Heart left ventricle (tissue), 16 donors: Measurements from ENCODE around the gene PLBD2. TPM values are rescaled to one million over a fixed set of nuclear protein-coding genes. Genes with fewer than 3 reads are reported as not detected.
A peak's percentile ranks its signal among the peaks of the same experiment; 100 is the strongest.

ENCODE experiments used
- ATAC-seq, 4 donors: fragments of 200-7000 bp; cut with Tn5 transposase; one replicate each; pipeline ENCODE4 v1.9.1; 2020 to 2022; ENCODE audit warnings: moderate library complexity in 4 of 4, mild to moderate bottlenecking in 3 of 4, moderate number of reproducible peaks in 1 of 4
- DNase-seq, 5 donors: peaks; one replicate each; pipeline ENCODE4 v3.0.0-alpha.2; 2020
- H3K27ac ChIP-seq, 12 donors: fragments of 200-600 bp; sonication (generic) in 4 of 12; one replicate each; pipeline versions ENCODE4 v1.5.0 to v1.8.0; 2016 to 2022; ENCODE audit warnings: mild to moderate bottlenecking in 2 of 12
- H3K27me3 ChIP-seq, 9 donors: fragments of 200-600 bp; sonication (generic) in 2 of 9; one replicate each; pipeline versions ENCODE4 v1.5.1 to v1.8.0; 2016 to 2022; ENCODE audit warnings: mild to moderate bottlenecking in 3 of 9
- H3K36me3 ChIP-seq, 9 donors: fragments of 200-600 bp; sonication (generic) in 2 of 9; one replicate each; pipeline versions ENCODE4 v1.5.0 to v1.8.0; 2018 to 2022; ENCODE audit warnings: mild to moderate bottlenecking in 2 of 9
- H3K4me1 ChIP-seq, 12 donors: fragments of 200-600 bp; sonication (generic) in 4 of 12; one replicate each; pipeline versions ENCODE4 v1.5.0 to v1.8.0; 2016 to 2022; ENCODE audit warnings: mild to moderate bottlenecking in 3 of 12
- H3K4me3 ChIP-seq, 12 donors: fragments of 200-600 bp; sonication (generic) in 4 of 12; one replicate each; pipeline versions ENCODE4 v1.5.0 to v1.8.0; 2017 to 2022; ENCODE audit warnings: mild to moderate bottlenecking in 9 of 12, moderate library complexity in 4 of 12
- H3K9me3 ChIP-seq, 12 donors: fragments of 200-600 bp; sonication (generic) in 4 of 12; one replicate each; pipeline versions ENCODE4 v1.5.0 to v1.8.0; 2016 to 2022; ENCODE audit warnings: mild to moderate bottlenecking in 1 of 12
- POLR2A ChIP-seq, 2 donors: fragments of 450-650 bp; IDR thresholded peaks; one replicate each; pipeline ENCODE4 v1.6.1; 2017; ENCODE audit warnings: antibody characterized with exemption in 2 of 2, mild to moderate bottlenecking in 2 of 2, moderate library complexity in 2 of 2
- WGBS, 4 donors: extraction: QIAGEN DNeasy Blood & Tissue Kit in 2 of 4; methylation state at CpG; one replicate each; pipeline versions ENCODE4 v1.1.5 to v1.1.7; 2013 to 2018; 5-methylcytosine and 5-hydroxymethylcytosine counted together
- intact Hi-C, 10 donors: fragments of 100-400 bp; cut with DNase I; formaldehyde crosslinking; loops; one replicate each; pipeline versions ENCODE4 v1.11.1 to v1.14.2; 2022
- polyA plus RNA-seq, 2 donors: library from polyadenylated mRNA; stranded (reverse); fragments of 200-250 nt; gene quantifications; one replicate each; pipeline ENCODE4 v1.2.3, GENCODE V29; 2013
- total RNA-seq, 9 donors: library from RNA; depleted of rRNA in 2 of 9; stranded (reverse); fragments of >200 nt in 2 of 9; fragmentation: NEBNext Ultra II Directional in 3 of 9; extraction: Animal tissue kit (Norgen Biotek cat#: 25700) in 3 of 9; gene quantifications; one replicate each; pipeline versions ENCODE4 v1.1.0 to v1.2.4, GENCODE V29; 2016 to 2023
- TF ChIP-seq, protein P1 (sequence below), 12 donors: fragments of 200-600 bp; sonication (generic) in 4 of 12; IDR thresholded peaks; one replicate each; pipeline versions ENCODE4 v1.5.0 to v1.8.0; 2018 to 2022; ENCODE audit warnings: antibody characterized with exemption in 12 of 12, mild to moderate bottlenecking in 5 of 12
- donor health status: ischemic (EF 13 %, LVEDD 7.1; RV severe dilation, severe dysfunction).
- donor health status: healthy with polysubstance abuse.
- donor health status: DM: no; HTN: yes; CAD: no.
- donor health status: DM: no; HTN: no; CAD: no.
- donor health status: ischemic (EF 25% LVEDD 6.9; RV normal size, moderate dysfunction).
- donor health status: ischemic (EF 25% LVEDD 5.7; RV mildly dilated, moderate dysfunction).
- donor health status: healthy.
- donor health status: DM: yes; HTN: yes; CAD: no.
- donor health status: ischemic (EF 35%, LVEDD 5.7; RV mildly dilated, moderate dysfunction).
- donor health status: nonischemic (EF 11% LVEDD 7.7; RV severe dilation, severe dysfunction).
- donor health status: DM: yes; HTN: yes; CAD: no.
- donor health status: PGD.
- donor health status: ischemic (EF 29% LVEDD 5.4; RV normal size, mild dysfunction).
- donor health status: nonischemic (EF 23%, LVEDD 6.1; RV moderate dilation, normal function).

PLBD2 gene
- total and polyA plus RNA-seq, 11 donors = 15.6 to 66.6 (median 31.8) TPM

DNA sequence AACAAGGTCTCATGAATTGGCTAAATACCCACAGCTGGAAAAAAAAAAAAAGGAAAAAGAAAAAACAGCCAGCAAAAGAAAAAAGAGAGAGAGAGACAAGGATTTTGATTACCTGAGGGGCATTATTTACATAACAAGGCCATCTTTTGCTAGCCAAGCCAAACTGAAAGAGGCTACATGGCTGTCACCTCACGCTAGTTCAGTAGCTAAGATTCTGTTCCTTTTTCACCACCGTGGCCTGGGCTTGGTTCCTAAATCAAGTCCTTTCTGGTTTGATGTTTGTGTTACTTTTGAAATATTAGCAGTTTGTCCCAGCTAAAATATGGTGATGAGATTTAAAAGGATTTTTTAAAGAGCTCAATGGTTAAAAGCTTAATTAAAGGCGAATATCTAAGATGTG is 47.3 kb downstream of the PLBD2 start:
- H3K27me3 ChIP-seq = peaks cover 0 to 5% (median 0%) of the 10 kb centered on the region in 9 donors
- 83 to 87% (median 85%) methylated on average over 3 of the region's 3 CpGs for WGBS, 4 donors
- no peak overlapping the region for H3K4me3 ChIP-seq
- no peak for DNase-seq
- H3K4me1 ChIP-seq = peaks cover 0 to 25% (median 0%) of the 10 kb centered on the region in 12 donors
- H3K27ac ChIP-seq = peak overlapping the region in 1 of 12 donors; percentile 20
- no peaks in the 10 kb centered on the region for H3K36me3 ChIP-seq
- intact Hi-C loops = no loop called here
- no peak for TF ChIP-seq POLR2A (IDR thresholded peaks at IDR 0.05)
- TF ChIP-seq, protein P1, sequence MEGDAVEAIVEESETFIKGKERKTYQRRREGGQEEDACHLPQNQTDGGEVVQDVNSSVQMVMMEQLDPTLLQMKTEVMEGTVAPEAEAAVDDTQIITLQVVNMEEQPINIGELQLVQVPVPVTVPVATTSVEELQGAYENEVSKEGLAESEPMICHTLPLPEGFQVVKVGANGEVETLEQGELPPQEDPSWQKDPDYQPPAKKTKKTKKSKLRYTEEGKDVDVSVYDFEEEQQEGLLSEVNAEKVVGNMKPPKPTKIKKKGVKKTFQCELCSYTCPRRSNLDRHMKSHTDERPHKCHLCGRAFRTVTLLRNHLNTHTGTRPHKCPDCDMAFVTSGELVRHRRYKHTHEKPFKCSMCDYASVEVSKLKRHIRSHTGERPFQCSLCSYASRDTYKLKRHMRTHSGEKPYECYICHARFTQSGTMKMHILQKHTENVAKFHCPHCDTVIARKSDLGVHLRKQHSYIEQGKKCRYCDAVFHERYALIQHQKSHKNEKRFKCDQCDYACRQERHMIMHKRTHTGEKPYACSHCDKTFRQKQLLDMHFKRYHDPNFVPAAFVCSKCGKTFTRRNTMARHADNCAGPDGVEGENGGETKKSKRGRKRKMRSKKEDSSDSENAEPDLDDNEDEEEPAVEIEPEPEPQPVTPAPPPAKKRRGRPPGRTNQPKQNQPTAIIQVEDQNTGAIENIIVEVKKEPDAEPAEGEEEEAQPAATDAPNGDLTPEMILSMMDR (IDR thresholded peaks at IDR 0.05) = no peak
- no peaks in the 10 kb centered on the region for H3K9me3 ChIP-seq
- ATAC-seq = no peak

DNA sequence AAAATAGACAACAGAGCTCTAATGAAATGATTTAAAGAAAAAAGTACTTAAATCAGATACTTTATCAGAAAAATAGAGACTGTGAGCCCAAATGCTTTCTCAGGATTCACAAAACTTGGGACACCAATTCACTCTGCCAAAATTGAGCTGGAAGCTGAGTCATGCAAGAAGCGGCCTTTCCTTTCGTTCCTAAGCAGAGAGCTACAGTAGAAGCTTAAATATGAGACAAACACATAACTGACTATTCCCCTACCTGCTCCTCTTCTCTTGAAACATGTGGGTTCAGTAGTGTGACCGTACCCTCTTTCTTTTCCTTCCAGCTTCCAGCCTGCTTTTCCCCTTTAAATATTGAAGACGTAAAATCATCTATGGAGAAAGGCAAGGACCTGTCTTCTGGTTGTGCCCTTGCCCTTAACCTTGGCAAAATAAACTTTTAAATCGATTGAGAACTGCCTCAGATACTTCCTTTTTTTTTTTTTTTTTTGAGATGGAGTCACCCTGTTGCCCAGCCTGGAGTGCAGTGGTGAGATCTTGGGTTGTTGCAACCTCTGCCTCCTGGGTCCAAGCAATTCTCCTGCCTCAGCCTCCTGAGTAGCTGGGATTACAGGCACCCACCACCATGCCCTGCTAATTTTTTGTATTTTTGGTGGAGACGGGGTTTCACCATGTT is 49.7 kb downstream of the PLBD2 start:
- Histone ChIP-seq H3K9me3 (no peaks in the 10 kb centered on the region), H3K27me3 (peaks cover 0 to 5% (median 0%) of the 10 kb centered on the region in 9 donors), H3K4me1 (peaks cover 0 to 25% (median 0%) of the 10 kb centered on the region in 12 donors), H3K36me3 (no peaks in the 10 kb centered on the region), H3K27ac (peak overlapping the region in 1 of 12 donors; percentile 58), H3K4me3 (no peak overlapping the region)
- WGBS, 4 donors = 70 to 74% (median 73%) methylated on average over 6 of the region's 6 CpGs
- intact Hi-C loops = no loop called here
- DNase-seq (no peak), ATAC-seq (peak in 1 of 4 donors; percentile 54)
- TF ChIP-seq, protein P1 (IDR thresholded peaks at IDR 0.05) = no peak
- no peak for TF ChIP-seq POLR2A (IDR thresholded peaks at IDR 0.05)

DNA sequence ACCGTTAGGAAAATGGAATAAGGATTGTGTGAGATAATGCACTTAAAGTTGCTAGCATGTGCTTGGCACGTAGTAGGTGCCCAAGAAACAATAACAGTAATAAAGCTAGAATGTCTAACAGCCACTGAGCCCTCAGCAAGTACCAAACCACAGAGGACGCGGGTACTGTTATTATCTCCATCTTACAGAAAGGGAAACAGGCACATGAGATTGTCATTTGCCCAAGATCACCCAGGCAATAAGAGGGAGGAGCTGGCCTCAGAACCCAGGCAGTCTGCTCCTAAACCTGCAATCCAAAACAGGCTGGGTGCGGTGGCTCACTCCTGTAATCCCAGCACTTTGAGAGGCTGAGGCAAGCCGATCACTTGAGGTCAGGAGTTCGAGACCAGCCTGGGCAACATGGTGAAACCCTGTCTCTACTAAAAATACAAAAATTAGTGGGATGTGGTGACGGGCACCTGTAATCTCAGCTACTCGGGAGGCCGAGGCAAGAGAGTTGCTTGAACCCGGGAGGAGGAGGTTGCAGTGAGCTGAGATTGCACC is 50.4 kb downstream of the PLBD2 start:
- Histone ChIP-seq H3K4me3 (no peak overlapping the region), H3K36me3 (no peaks in the 10 kb centered on the region), H3K4me1 (peaks cover 0 to 25% (median 0%) of the 10 kb centered on the region in 12 donors), H3K9me3 (no peaks in the 10 kb centered on the region), H3K27me3 (peaks cover 0 to 5% (median 0%) of the 10 kb centered on the region in 9 donors), H3K27ac (no peak overlapping the region)
- DNase-seq (no peak), ATAC-seq (no peak)
- intact Hi-C loops = no loop called here
- 88 to 91% (median 89%) methylated on average over 11 of the region's 11 CpGs for WGBS, 4 donors
- no peak for TF ChIP-seq POLR2A (IDR thresholded peaks at IDR 0.05)
- TF ChIP-seq, protein P1 (IDR thresholded peaks at IDR 0.05) = no peak

- no peak for TF ChIP-seq POLR2A (IDR thresholded peaks at IDR 0.05)
- TF ChIP-seq, protein P1 (IDR thresholded peaks at IDR 0.05) = no peak
- Histone ChIP-seq H3K4me1 (peaks cover 0 to 18% (median 0%) of the 10 kb centered on the region in 12 donors), H3K27ac (no peak overlapping the region), H3K4me3 (no peak overlapping the region), H3K36me3 (no peaks in the 10 kb centered on the region), H3K27me3 (peaks cover 0 to 5% (median 0%) of the 10 kb centered on the region in 9 donors), H3K9me3 (no peaks in the 10 kb centered on the region)
- 63 to 67% (median 64%) methylated on average over 9 of the region's 9 CpGs for WGBS, 4 donors
- DNase-seq (no peak), ATAC-seq (no peak)
- intact Hi-C loops = no loop called here
Observed at GRCh38 chr12:113409462-113410124, 51.2 kb downstream of the PLBD2 start.
